B cell (primary cell): Measurements from ENCODE around the gene MATN1. TPM values are rescaled to one million over a fixed set of nuclear protein-coding genes. Genes with fewer than 3 reads are reported as not detected.
A peak's percentile ranks its signal among the peaks of the same experiment; 100 is the strongest.
"Not testable (repeated sequence)": the region's sequence is repeated elsewhere in the genome, so short reads cannot be mapped to it uniquely, and the experiment has no call there.

Source experiments
- ATAC-seq: fragments of 200-7000 bp; cut with Tn5 transposase; one replicate; pipeline ENCODE4 v1.10.0; 2021; ENCODE audit warnings: low read depth, mild to moderate bottlenecking, moderate number of reproducible peaks, moderate library complexity
- CTCF ChIA-PET: fragments of 350-600 bp; sonication (Branson Sonifier 250); formaldehyde crosslinking; loops from one replicate; lab custom pipeline; 2021; ENCODE audit warnings: antibody characterized with exemption, inconsistent platforms; lab: Charles Lee
- POLR2A ChIA-PET: fragments of 350-600 bp; sonication (Branson Sonifier 250); formaldehyde crosslinking; loops from one replicate; lab custom pipeline; 2021; ENCODE audit warnings: antibody characterized with exemption; lab: Charles Lee
- DNase-seq: peaks from one replicate; pipeline ENCODE4 v3.0.0; 2013
- H2AFZ ChIP-seq: 2 replicates; pipeline ENCODE4 v1.6.1; 2012; ENCODE audit warnings: mild to moderate bottlenecking, low read depth, low read length; ENCODE audit not compliant: insufficient read depth, poor library complexity, severe bottlenecking
- H3K27ac ChIP-seq, 2 donors: 1 replicate in 1 of 2; 2 replicates in 1 of 2; pipeline ENCODE4 v1.5.1; 2012 to 2013; ENCODE audit warnings: low read length in 2 of 2, mild to moderate bottlenecking in 2 of 2, moderate library complexity in 1 of 2
- H3K27me3 ChIP-seq, 4 experiments: fragments of 200-600 bp in 1 of 4; sonication (generic) in 1 of 4; replicated peaks in 1 of 4; 1 replicate in 2 of 4; 2 replicates in 2 of 4; pipeline versions ENCODE4 v1.6.1 to v1.7.0; 2013 to 2016; ENCODE audit warnings: low read length in 3 of 4, mild to moderate bottlenecking in 2 of 4, mixed read lengths in 1 of 4, moderate library complexity in 1 of 4; ENCODE audit not compliant: insufficient read depth in 4 of 4, control insufficient read depth in 3 of 4; ENCODE audit errors: control extremely low read depth in 1 of 4
- H3K36me3 ChIP-seq, 2 experiments: replicated peaks in 1 of 2; 1 replicate in 1 of 2; 2 replicates in 1 of 2; pipeline versions ENCODE4 v1.6.1 to v1.7.1; 2013; ENCODE audit warnings: low read length in 1 of 2; ENCODE audit not compliant: insufficient read depth in 2 of 2, control insufficient read depth in 1 of 2; ENCODE audit errors: control extremely low read depth in 1 of 2, extremely low read depth in 1 of 2
- H3K4me1 ChIP-seq, 2 donors: fragments of 200-600 bp in 1 of 2; sonication (generic) in 1 of 2; 1 replicate in 1 of 2; 2 replicates in 1 of 2; pipeline versions ENCODE4 v1.5.1 to v1.6.1; 2013 to 2017; ENCODE audit warnings: low read length in 2 of 2; ENCODE audit not compliant: control insufficient read depth in 2 of 2, insufficient read depth in 2 of 2
- H3K4me2 ChIP-seq: replicated peaks from 2 replicates; pipeline ENCODE3; 2012; ENCODE audit warnings: mild to moderate bottlenecking, low read depth, low read length; ENCODE audit not compliant: poor library complexity, severe bottlenecking
- H3K4me3 ChIP-seq, 5 experiments: fragments of 200-600 bp in 1 of 5; sonication (generic) in 1 of 5; 1 replicate in 3 of 5; 2 replicates in 2 of 5; pipeline versions ENCODE4 v1.5.1 to v1.7.0; 2011 to 2016; ENCODE audit warnings: low read length in 4 of 5, mild to moderate bottlenecking in 4 of 5, low read depth in 2 of 5, control low read depth in 1 of 5, moderate library complexity in 1 of 5; ENCODE audit not compliant: insufficient read depth in 1 of 5; ENCODE audit errors: control extremely low read depth in 1 of 5, extremely low read depth in 1 of 5
- H3K79me2 ChIP-seq: fragments of 200-600 bp; sonication (generic); one replicate; pipeline ENCODE4 v1.6.0; 2016; ENCODE audit warnings: low read length; ENCODE audit not compliant: control insufficient read depth, insufficient read depth
- H3K9ac ChIP-seq: fragments of 200-600 bp; sonication (generic); 2 replicates; pipeline ENCODE4 v1.6.1; 2017; ENCODE audit warnings: mild to moderate bottlenecking, low read length, moderate library complexity
- H3K9me3 ChIP-seq, 3 donors: one replicate each; pipeline versions ENCODE4 v1.6.1 to v1.7.1; 2013; ENCODE audit warnings: low read length in 2 of 3; ENCODE audit not compliant: control insufficient read depth in 2 of 3, insufficient read depth in 1 of 3; ENCODE audit errors: control extremely low read depth in 1 of 3
- H4K20me1 ChIP-seq: 2 replicates; pipeline ENCODE4 v1.6.0; 2012; ENCODE audit warnings: mild to moderate bottlenecking, low read length; ENCODE audit not compliant: insufficient read depth, control insufficient read depth, poor library complexity, severe bottlenecking
- H3K27ac Mint-ChIP-seq: one replicate; pipeline ENCODE4 v1.8.0; 2021; ENCODE audit warnings: mixed read lengths
- H3K27me3 Mint-ChIP-seq: one replicate; pipeline ENCODE4 v1.8.0; 2021; ENCODE audit warnings: mixed read lengths
- H3K4me1 Mint-ChIP-seq: one replicate; pipeline ENCODE4 v1.8.0; 2021; ENCODE audit warnings: mixed read lengths
- H3K4me3 Mint-ChIP-seq: one replicate; pipeline ENCODE4 v1.8.0; 2021; ENCODE audit warnings: mixed read lengths
- H3K9me3 Mint-ChIP-seq: one replicate; pipeline ENCODE4 v1.8.0; 2022; ENCODE audit warnings: mixed read lengths; ENCODE audit not compliant: insufficient read depth
- CTCF ChIP-seq: fragments of 200-600 bp; IDR thresholded peaks from one replicate; pipeline ENCODE4 v1.8.0; 2022; ENCODE audit warnings: antibody characterized with exemption, mild to moderate bottlenecking
- EZH2 ChIP-seq: IDR thresholded peaks from 2 replicates; pipeline ENCODE4 v1.6.1; 2012; ENCODE audit warnings: borderline replicate concordance, low read depth, mild to moderate bottlenecking, moderate library complexity, low read length; ENCODE audit not compliant: insufficient read depth, poor library complexity, severe bottlenecking
- WGBS: methylation state at CpG from one replicate; pipeline ENCODE4 v1.1.5; 2013; ENCODE audit warnings: missing lambda C conversion rate; ENCODE audit not compliant: insufficient coverage; 5-methylcytosine and 5-hydroxymethylcytosine counted together
- intact Hi-C: fragments of 100-400 bp; cut with micrococcal nuclease; formaldehyde crosslinking; loops from one replicate; pipeline ENCODE4 v1.10.0; 2022
- polyA plus RNA-seq: library from polyadenylated mRNA; depleted of rRNA; stranded (reverse); fragments of >200 nt; gene quantifications from 2 replicates; pipeline ENCODE4 v1.2.3, GENCODE V29; 2012
- total RNA-seq, 2 donors: library from RNA; stranded (reverse); fragments of 120-200 nt in 1 of 2; gene quantifications; 1 replicate in 1 of 2; 2 replicates in 1 of 2; pipeline versions ENCODE4 v1.2.3 to v1.2.4, GENCODE V29; 2013 to 2022

The MATN1 gene
- total and polyA plus RNA-seq, 2 donors (not counting 1 experiment from before 2014, with no cell fraction given): 2.5 to 3.2 TPM

GRCh38 chr1:30768159-30768829, 44.9 kb upstream of the MATN1 start:
- intact Hi-C loops: no loop called here

GRCh38 chr1:30766948-30767347, 43.6 kb upstream of the MATN1 start:
- ATAC-seq, intact Hi-C loops: not testable (repeated sequence)
- POLR2A ChIA-PET: interaction anchor here (1.0 to 2.0 kb wide), 3 partner anchors 12 to 36 kb away, joined by 3 to 5 read pairs (median 4); no protein-coding TSS in a partner anchor

More at GRCh38 chr1:30768159-30768829, 44.9 kb upstream of the MATN1 start:
- 77% methylated on average over 4 of the region's 9 CpGs for WGBS
- peak overlapping the region; percentile 56 for H3K27ac Mint-ChIP-seq
- Histone ChIP-seq H3K36me3 (no peaks in the 10 kb centered on the region), H3K79me2 (peaks cover 10% of the 10 kb centered on the region), H3K9ac (no peak overlapping the region), H3K4me2 (no peak overlapping the region), H3K9me3 (no peaks in the 10 kb centered on the region), H4K20me1 (no peaks in the 10 kb centered on the region), H3K4me1 (peaks cover 12 to 21% of the 10 kb centered on the region in 2 donors), H3K4me3 (no peak overlapping the region), H2AFZ (no peak overlapping the region), H3K27me3 (no peaks in the 10 kb centered on the region), H3K27ac (no peak overlapping the region)
- H3K4me1 Mint-ChIP-seq: peaks cover 39% of the 10 kb centered on the region
- no peak for ATAC-seq
- ChIA-PET CTCF (interaction anchor here (0.9 to 4.4 kb wide), 4 partner anchors 10 to 50 kb away, joined by 3 to 29 read pairs (median 3); no protein-coding TSS in a partner anchor), POLR2A (interaction anchor here (1.1 kb wide), 1 partner anchor 40 kb away, joined by 3 read pairs; no protein-coding TSS in a partner anchor)
- no peak for DNase-seq
- TF ChIP-seq EZH2 (no peak), CTCF (no peak)
- H3K27me3 Mint-ChIP-seq: no peaks in the 10 kb centered on the region
- H3K9me3 Mint-ChIP-seq: no peaks in the 10 kb centered on the region
- H3K4me3 Mint-ChIP-seq: no peak overlapping the region

More at GRCh38 chr1:30766948-30767347, 43.6 kb upstream of the MATN1 start:
- H4K20me1 ChIP-seq, H3K27me3 Mint-ChIP-seq, H3K9ac ChIP-seq, H3K9me3 Mint-ChIP-seq, H3K27me3 ChIP-seq, H3K9me3 ChIP-seq, H3K4me3 ChIP-seq, H3K27ac Mint-ChIP-seq, DNase-seq, H2AFZ ChIP-seq, H3K4me3 Mint-ChIP-seq, H3K27ac ChIP-seq, H3K4me2 ChIP-seq, H3K36me3 ChIP-seq: not testable (repeated sequence)
- Histone ChIP-seq H3K4me1 (peaks cover 26 to 35% of the 10 kb centered on the region in 2 donors), H3K79me2 (peaks cover 11% of the 10 kb centered on the region)
- 100% methylated on average over 4 of the region's 8 CpGs for WGBS
- CTCF ChIA-PET: interaction anchor here (0.6 to 27.3 kb wide), 4 partner anchors 12 to 1641 kb away, joined by 3 to 769 read pairs (median 16); partner anchors contain the start of gene MATN1
- H3K4me1 Mint-ChIP-seq: peaks cover 52% of the 10 kb centered on the region
